Measurements from ENCODE around the gene IL17RA.

DNA sequence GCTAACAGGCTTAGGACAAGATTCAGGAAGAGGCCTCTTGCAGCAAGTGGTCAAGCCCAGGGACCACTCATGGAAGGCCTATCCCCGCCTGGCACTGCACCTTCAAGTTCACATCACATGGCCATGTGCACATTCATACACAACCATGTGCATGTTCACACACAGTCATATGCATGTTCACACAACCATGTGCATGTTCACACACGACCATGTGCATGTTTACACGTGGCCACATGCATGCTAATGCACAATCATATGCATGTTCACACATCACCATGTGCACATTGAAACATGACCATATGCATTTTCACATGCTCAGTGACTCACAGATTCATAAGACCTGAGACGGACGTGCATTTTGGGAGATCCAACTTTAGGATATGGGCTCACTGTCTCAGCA lies 28.7 kb upstream of the IL17RA start:
- TF ChIP-seq CTCF (IDR thresholded peaks at IDR 0.05 in 8 of 11, conservative IDR thresholded peaks at IDR 0.05 in 3 of 11) (no peak), POLR2A (IDR thresholded peaks at IDR 0.05) (no peak), POLR2AphosphoS5 (IDR thresholded peaks at IDR 0.05) (no peak)
